Tibial nerve (tissue), 4 donors: ENCODE results near the gene AHNAK.

Source experiments
- CTCF ChIP-seq, 5 experiments: fragments of 200-600 bp in 3 of 5; fragments of 450-650 bp in 2 of 5; sonication (generic) in 3 of 5; IDR thresholded peaks; one replicate each; pipeline ENCODE4 v1.5.1; 2016 to 2019; ENCODE audit warnings: antibody characterized with exemption in 5 of 5, mild to moderate bottlenecking in 3 of 5, moderate library complexity in 2 of 5
- EP300 ChIP-seq, 2 donors: sonication (generic); formaldehyde crosslinking; IDR thresholded peaks; one replicate each; pipeline ENCODE4 v1.6.1; 2017; ENCODE audit warnings: antibody characterized with exemption in 2 of 2, mild to moderate bottlenecking in 1 of 2

GRCh38 chr11:62553839-62554361 is 7.3 kb upstream of the AHNAK start:
- no peak for TF ChIP-seq CTCF (IDR thresholded peaks at IDR 0.05)
- no peak for TF ChIP-seq EP300 (IDR thresholded peaks at IDR 0.05)
